GM12878 (cell line): ENCODE measurements around the gene RNLS. TPM values are rescaled to one million over a fixed set of nuclear protein-coding genes. Genes with fewer than 3 reads are reported as not detected.

Experiments
- ATAC-seq: fragments of 200-7000 bp; cut with Tn5 transposase; 3 replicates; pipeline ENCODE4 v1.9.1; 2020; ENCODE audit warnings: mild to moderate bottlenecking, moderate library complexity
- BruUV-seq: library from RNA; stranded (reverse); fragments of 400-500 nt; replicated peaks from 2 replicates; lab custom pipeline; 2021; lab: Mats Ljungman, UMichigan
- CTCF ChIA-PET: fragments of 300-600 bp; sonication (Branson Sonifier 250); formaldehyde crosslinking; extraction: SDS; loops from one replicate; lab custom pipeline; 2021; ENCODE audit warnings: inconsistent platforms; lab: Yijun Ruan, JAX
- POLR2A ChIA-PET: fragments of 350-600 bp; formaldehyde crosslinking; extraction: SDS; loops from one replicate; lab custom pipeline; 2021; ENCODE audit warnings: inconsistent platforms; lab: Charles Lee
- RAD21 ChIA-PET: fragments of 300-600 bp; sonication (Branson Sonifier 250); formaldehyde crosslinking; loops from one replicate; lab custom pipeline; 2023; ENCODE audit warnings: antibody characterized with exemption; ENCODE audit not compliant: unreplicated experiment; lab: Charles Lee
- SMC1A ChIA-PET: fragments of 300-600 bp; sonication (Branson Sonifier 250); formaldehyde crosslinking; loops from one replicate; lab custom pipeline; 2023; ENCODE audit not compliant: unreplicated experiment, uncharacterized antibody; lab: Charles Lee
- DNase-seq: peaks from one replicate; pipeline ENCODE4 v3.0.0-alpha.2; 2011; ENCODE audit warnings: low read depth, low spot score
- FAIRE-seq: peaks from 3 replicates; lab custom pipeline; 2011; peaks lifted over from hg19 to GRCh38; lab: Jason Lieb, UNC
- H2AFZ ChIP-seq: 2 replicates; pipeline ENCODE4 v1.6.0; 2011; ENCODE audit warnings: low read depth, low read length, control low read depth; ENCODE audit not compliant: control insufficient read depth
- H3K27ac ChIP-seq: 2 replicates; pipeline ENCODE4 v1.5.1; 2011; ENCODE audit warnings: control low read depth; ENCODE audit not compliant: control insufficient read depth, insufficient read depth
- H3K27me3 ChIP-seq, 2 experiments: replicated peaks in 1 of 2; 2 replicates each; pipeline versions ENCODE4 v1.6.0 to v1.6.1; 2011; ENCODE audit warnings: low read length in 1 of 2; ENCODE audit not compliant: control insufficient read depth in 2 of 2, insufficient read depth in 2 of 2
- H3K36me3 ChIP-seq, 2 experiments: 2 replicates each; pipeline ENCODE4 v1.5.1; 2011; ENCODE audit warnings: low read length in 1 of 2; ENCODE audit not compliant: control insufficient read depth in 2 of 2, insufficient read depth in 2 of 2
- H3K4me1 ChIP-seq: 2 replicates; pipeline ENCODE4 v1.6.1; 2011; ENCODE audit warnings: mild to moderate bottlenecking, low read length, moderate library complexity, mixed read lengths; ENCODE audit not compliant: control insufficient read depth, insufficient read depth
- H3K4me2 ChIP-seq: 2 replicates; pipeline ENCODE4 v1.6.0; 2011; ENCODE audit warnings: control low read depth; ENCODE audit not compliant: control insufficient read depth, insufficient read depth
- H3K4me3 ChIP-seq: fragments of 200-600 bp; sonication (generic); 2 replicates; pipeline ENCODE4 v1.5.1; 2016
- H3K79me2 ChIP-seq: 2 replicates; pipeline ENCODE4 v1.6.0; 2011; ENCODE audit warnings: low read length; ENCODE audit not compliant: control insufficient read depth, insufficient read depth
- H3K9ac ChIP-seq: 2 replicates; pipeline ENCODE4 v1.8.0; 2011; ENCODE audit warnings: low read length, control low read depth, mixed read lengths; ENCODE audit not compliant: control insufficient read depth, insufficient read depth
- H3K9me3 ChIP-seq: replicated peaks from 3 replicates; pipeline ENCODE4 v1.5.1; 2011; ENCODE audit warnings: mild to moderate bottlenecking, low read length; ENCODE audit not compliant: control insufficient read depth, insufficient read depth
- H4K20me1 ChIP-seq: 2 replicates; pipeline ENCODE4 v1.6.0; 2011; ENCODE audit not compliant: control insufficient read depth, insufficient read depth
- CEBPB ChIP-seq, 2 experiments: fragments of 150-350 bp in 1 of 2; IDR thresholded peaks; 2 replicates each; pipeline ENCODE4 v1.6.1; 2012 to 2014; ENCODE audit warnings: low read depth in 2 of 2, low read length in 2 of 2, borderline replicate concordance in 1 of 2, inconsistent platforms in 1 of 2
- CREB1 ChIP-seq: IDR thresholded peaks from 2 replicates; pipeline ENCODE4 v1.6.1; 2012; ENCODE audit warnings: low read depth, mild to moderate bottlenecking, inconsistent platforms
- IRF3 ChIP-seq: fragments of 450-650 bp; IDR thresholded peaks from 2 replicates; pipeline ENCODE4 v1.6.1; 2014; ENCODE audit warnings: mild to moderate bottlenecking
- PBX3 ChIP-seq: IDR thresholded peaks from 2 replicates; pipeline ENCODE4 v1.6.1; 2011; ENCODE audit warnings: mild to moderate bottlenecking, low read depth, low read length, moderate library complexity; ENCODE audit not compliant: insufficient replicate concordance
- REST ChIP-seq: IDR thresholded peaks from 2 replicates; pipeline ENCODE4 v1.6.1; 2012; ENCODE audit warnings: mild to moderate bottlenecking, low read depth, low read length
- WGBS: methylation state at CpG from one replicate; pipeline ENCODE4 v1.1.6; 2016; ENCODE audit warnings: low lambda C conversion rate; ENCODE audit not compliant: insufficient replicate concordance, insufficient coverage; ENCODE audit errors: missing lambda C conversion rate; 5-methylcytosine and 5-hydroxymethylcytosine counted together
- in situ Hi-C: fragments of 300-500 bp; cut with MboI; formaldehyde crosslinking; loops from 9 replicates; pipeline ENCODE4 v1.14.3; 2018; ENCODE audit warnings: mixed read lengths
- intact Hi-C: fragments of 100-400 bp; cut with micrococcal nuclease; formaldehyde crosslinking; loops from one replicate; pipeline ENCODE4 v1.14.2; 2022; ENCODE audit not compliant: unreplicated experiment
- polyA plus RNA-seq, 11 experiments: library from polyadenylated mRNA; depleted of rRNA in 4 of 11; unstranded in 6 of 11; stranded (reverse) in 5 of 11; fragments of >200 nt; fragmentation: Nextera tagmentation in 4 of 11; fragmentation: Illumina TruSeq in 1 of 11; extraction: Ambion mirVana in 4 of 11; extraction: Trizol in 1 of 11; gene quantifications; 1 replicate in 1 of 11; 2 replicates in 10 of 11; pipeline versions ENCODE4 v1.2.1 to v1.2.3, GENCODE V29; 2011 to 2016; ENCODE audit warnings: inconsistent platforms in 2 of 11, missing spikeins in 2 of 11, low read depth in 1 of 11
- total RNA-seq, 4 experiments: library from RNA; depleted of rRNA in 3 of 4; stranded (reverse); fragments of >200 nt in 3 of 4; fragmentation: Illumina TruSeq in 1 of 4; extraction: Trizol in 1 of 4; gene quantifications; 2 replicates each; pipeline versions ENCODE4 v1.2.1 to v1.2.3, GENCODE V29; 2013 to 2021

Gene RNLS
- total and polyA plus RNA-seq, 10 of the 15 experiments (the other 5 are each of a cell fraction or from before 2014, with no cell fraction given) = 3.4 to 6.7 (median 4.6) TPM

GRCh38 chr10:88372051-88372715, 210.9 kb downstream of the RNLS start (continued):
- TF ChIP-seq REST = no peak

- Histone ChIP-seq H2AFZ (no peak overlapping the region; the same call in 1 of the 2 replicates), H3K27me3 (no peaks in the 10 kb centered on the region), H3K4me2 (no peak overlapping the region), H3K79me2 (no peaks in the 10 kb centered on the region), H4K20me1 (no peaks in the 10 kb centered on the region), H3K4me1 (no peaks in the 10 kb centered on the region), H3K27ac (no peak overlapping the region), H3K36me3 (no peaks in the 10 kb centered on the region), H3K9me3 (no peaks in the 10 kb centered on the region), H3K4me3 (no peak overlapping the region), H3K9ac (no peak overlapping the region)
- ChIA-PET POLR2A (no interaction called here), SMC1A (interaction anchor here (0.7 to 1.8 kb wide), 6 partner anchors 14 to 318 kb away, joined by 3 to 10 read pairs (median 4); no protein-coding TSS in a partner anchor), CTCF (interaction anchor here (0.5 to 1.2 kb wide), 2 partner anchors 78 to 1432 kb away, joined by 3 to 4 read pairs; no protein-coding TSS in a partner anchor), RAD21 (interaction anchor here (1.2 to 1.6 kb wide), 3 partner anchors 12 to 16 kb away, joined by 3 to 5 read pairs (median 4); no protein-coding TSS in a partner anchor)
- DNase-seq (no peak), ATAC-seq (no peak), FAIRE-seq (no peak)
- 63% methylated on average over 2 of the region's 2 CpGs for WGBS
- BruUV-seq = no TSS peak
- in situ Hi-C loops (no loop called here), intact Hi-C loops (no loop called here)
- TF ChIP-seq CREB1 = no peak
- TF ChIP-seq IRF3 = no peak
- no peak for TF ChIP-seq PBX3
- no peak for TF ChIP-seq CEBPB (IDR thresholded peaks at IDR 0.05; ENCODE audit: borderline replicate concordance in 1 of 2, low read depth in 2 of 2, low read length in 2 of 2)
Measured at GRCh38 chr10:88370713-88371112, 212.4 kb downstream of the RNLS start.
